GM20000 (cell line): ENCODE data around the gene MTA1.

Source experiments
- DNase-seq: peaks from one replicate; pipeline ENCODE4 v3.0.0; 2012; ENCODE audit warnings: low spot score
- CTCF ChIP-seq: IDR thresholded peaks from 2 replicates; pipeline ENCODE4 v1.5.1; 2012; ENCODE audit warnings: mild to moderate bottlenecking, control low read depth; ENCODE audit errors: extremely low read depth, missing control alignments

The MTA1 gene

GRCh38 chr14:105392131-105393090 lies 27.2 kb upstream of the MTA1 start:
- DNase-seq: no peak
- TF ChIP-seq CTCF: no peak

- no peak for TF ChIP-seq CTCF
Observed at GRCh38 chr14:105393151-105393550, 26.5 kb upstream of the MTA1 start.

GRCh38 chr14:105394714-105395537 lies 24.7 kb upstream of the MTA1 start:
- TF ChIP-seq CTCF: no peak
- DNase-seq: no peak

More at GRCh38 chr14:105393151-105393550, 26.5 kb upstream of the MTA1 start:
- no peak for DNase-seq

GRCh38 chr14:105395538-105395854 lies 24.1 kb upstream of the MTA1 start:
- no peak for TF ChIP-seq CTCF
- DNase-seq: no peak

GRCh38 chr14:105397350-105397931 lies 22.2 kb upstream of the MTA1 start:
- no peak for TF ChIP-seq CTCF

GRCh38 chr14:105398044-105398725 lies 21.4 kb upstream of the MTA1 start, which contains the start of gene TEX22:
Gene TEX22, plus strand, starts transcription at chr14:105398538. Its CDS starts 803 bp downstream, at chr14:105399341.
- no peak for TF ChIP-seq CTCF
- peak; percentile 98 for DNase-seq

More at GRCh38 chr14:105397350-105397931, 22.2 kb upstream of the MTA1 start:
- no peak for DNase-seq
